22Rv1 (cell line): ENCODE data around the gene THSD4.

Experiments
- ZFX ChIP-seq: fragments of 450-650 bp; IDR thresholded peaks from 2 replicates; pipeline ENCODE4 v1.6.1; 2017; ENCODE audit warnings: antibody characterized with exemption, borderline replicate concordance
- TF ChIP-seq, protein P1 (sequence below): fragments of 450-650 bp; IDR thresholded peaks from 2 replicates; pipeline ENCODE4 v1.5.1; 2017; ENCODE audit warnings: mild to moderate bottlenecking

DNA sequence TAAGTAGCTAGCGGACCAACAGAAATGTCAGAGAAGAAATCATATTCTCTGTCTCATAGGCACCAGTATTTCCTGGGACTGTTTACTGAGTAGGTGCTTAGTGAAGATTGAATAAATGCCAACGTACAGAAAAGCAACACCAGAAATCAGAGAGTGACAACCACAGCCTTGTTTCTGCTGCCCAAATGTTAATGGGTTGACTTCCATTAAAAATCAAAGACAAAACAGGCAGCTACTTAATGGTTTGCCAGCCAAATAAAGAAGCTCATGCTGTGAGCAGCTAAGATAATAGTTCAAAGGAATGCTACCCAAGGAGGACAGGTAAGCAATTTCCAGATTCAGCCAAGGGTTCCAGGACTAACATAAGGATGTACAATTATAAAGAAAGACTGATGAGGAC is 270.7 kb downstream of the THSD4 start:
- TF ChIP-seq, protein P1, sequence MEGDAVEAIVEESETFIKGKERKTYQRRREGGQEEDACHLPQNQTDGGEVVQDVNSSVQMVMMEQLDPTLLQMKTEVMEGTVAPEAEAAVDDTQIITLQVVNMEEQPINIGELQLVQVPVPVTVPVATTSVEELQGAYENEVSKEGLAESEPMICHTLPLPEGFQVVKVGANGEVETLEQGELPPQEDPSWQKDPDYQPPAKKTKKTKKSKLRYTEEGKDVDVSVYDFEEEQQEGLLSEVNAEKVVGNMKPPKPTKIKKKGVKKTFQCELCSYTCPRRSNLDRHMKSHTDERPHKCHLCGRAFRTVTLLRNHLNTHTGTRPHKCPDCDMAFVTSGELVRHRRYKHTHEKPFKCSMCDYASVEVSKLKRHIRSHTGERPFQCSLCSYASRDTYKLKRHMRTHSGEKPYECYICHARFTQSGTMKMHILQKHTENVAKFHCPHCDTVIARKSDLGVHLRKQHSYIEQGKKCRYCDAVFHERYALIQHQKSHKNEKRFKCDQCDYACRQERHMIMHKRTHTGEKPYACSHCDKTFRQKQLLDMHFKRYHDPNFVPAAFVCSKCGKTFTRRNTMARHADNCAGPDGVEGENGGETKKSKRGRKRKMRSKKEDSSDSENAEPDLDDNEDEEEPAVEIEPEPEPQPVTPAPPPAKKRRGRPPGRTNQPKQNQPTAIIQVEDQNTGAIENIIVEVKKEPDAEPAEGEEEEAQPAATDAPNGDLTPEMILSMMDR: no peak
- no peak for TF ChIP-seq ZFX
